Measurements from ENCODE around the gene MAPK7. TPM values are rescaled to one million over a fixed set of nuclear protein-coding genes. Genes with fewer than 3 reads are reported as not detected.

Gene MAPK7
- total and polyA plus RNA-seq, 3 donors from 2014 or later = 49.7 to 65.4 (median 54.1) TPM

DNA sequence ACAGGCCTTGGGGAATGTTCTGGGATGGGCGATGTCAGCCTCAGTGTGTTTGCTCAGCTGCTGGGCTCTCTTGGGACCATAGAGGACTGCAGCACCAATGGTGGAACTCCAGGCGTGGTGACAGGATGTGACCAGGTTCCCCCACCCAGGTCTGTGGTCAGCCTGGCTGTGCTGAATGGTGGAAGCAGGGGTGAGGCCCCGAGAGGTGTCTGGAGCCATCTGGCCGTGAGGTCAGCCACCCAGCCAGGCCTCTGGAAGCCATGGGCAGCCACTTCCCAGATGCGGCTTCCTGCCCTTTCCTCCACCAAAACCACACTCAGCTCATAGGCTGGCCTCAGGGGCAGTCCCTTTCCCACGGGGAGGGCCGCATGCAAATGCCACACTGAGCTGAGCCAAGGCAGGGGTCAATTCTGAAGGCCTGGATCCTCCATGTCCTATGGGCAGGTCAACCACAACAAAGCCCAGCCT is 7.8 kb upstream of the MAPK7 start:
- WGBS, 2 donors = 80 to 86% methylated on average over 1 to 7 of the region's 7 CpGs
- no peak for TF ChIP-seq POLR2A (IDR thresholded peaks at IDR 0.05)
- TF ChIP-seq, protein P1, sequence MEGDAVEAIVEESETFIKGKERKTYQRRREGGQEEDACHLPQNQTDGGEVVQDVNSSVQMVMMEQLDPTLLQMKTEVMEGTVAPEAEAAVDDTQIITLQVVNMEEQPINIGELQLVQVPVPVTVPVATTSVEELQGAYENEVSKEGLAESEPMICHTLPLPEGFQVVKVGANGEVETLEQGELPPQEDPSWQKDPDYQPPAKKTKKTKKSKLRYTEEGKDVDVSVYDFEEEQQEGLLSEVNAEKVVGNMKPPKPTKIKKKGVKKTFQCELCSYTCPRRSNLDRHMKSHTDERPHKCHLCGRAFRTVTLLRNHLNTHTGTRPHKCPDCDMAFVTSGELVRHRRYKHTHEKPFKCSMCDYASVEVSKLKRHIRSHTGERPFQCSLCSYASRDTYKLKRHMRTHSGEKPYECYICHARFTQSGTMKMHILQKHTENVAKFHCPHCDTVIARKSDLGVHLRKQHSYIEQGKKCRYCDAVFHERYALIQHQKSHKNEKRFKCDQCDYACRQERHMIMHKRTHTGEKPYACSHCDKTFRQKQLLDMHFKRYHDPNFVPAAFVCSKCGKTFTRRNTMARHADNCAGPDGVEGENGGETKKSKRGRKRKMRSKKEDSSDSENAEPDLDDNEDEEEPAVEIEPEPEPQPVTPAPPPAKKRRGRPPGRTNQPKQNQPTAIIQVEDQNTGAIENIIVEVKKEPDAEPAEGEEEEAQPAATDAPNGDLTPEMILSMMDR (IDR thresholded peaks at IDR 0.05) = no peak
- intact Hi-C loops (cut with DNase I; ENCODE audit: low total_unique reads) = no loop called here
- Histone ChIP-seq H3K27me3 (no peaks in the 10 kb centered on the region), H3K36me3 (ENCODE audit: low read depth, missing control alignments) (no peaks in the 10 kb centered on the region), H3K27ac (no peak overlapping the region), H3K9me3 (no peaks in the 10 kb centered on the region), H3K4me3 (no peak overlapping the region), H3K4me1 (no peaks in the 10 kb centered on the region)
- DNase-seq = no peak

DNA sequence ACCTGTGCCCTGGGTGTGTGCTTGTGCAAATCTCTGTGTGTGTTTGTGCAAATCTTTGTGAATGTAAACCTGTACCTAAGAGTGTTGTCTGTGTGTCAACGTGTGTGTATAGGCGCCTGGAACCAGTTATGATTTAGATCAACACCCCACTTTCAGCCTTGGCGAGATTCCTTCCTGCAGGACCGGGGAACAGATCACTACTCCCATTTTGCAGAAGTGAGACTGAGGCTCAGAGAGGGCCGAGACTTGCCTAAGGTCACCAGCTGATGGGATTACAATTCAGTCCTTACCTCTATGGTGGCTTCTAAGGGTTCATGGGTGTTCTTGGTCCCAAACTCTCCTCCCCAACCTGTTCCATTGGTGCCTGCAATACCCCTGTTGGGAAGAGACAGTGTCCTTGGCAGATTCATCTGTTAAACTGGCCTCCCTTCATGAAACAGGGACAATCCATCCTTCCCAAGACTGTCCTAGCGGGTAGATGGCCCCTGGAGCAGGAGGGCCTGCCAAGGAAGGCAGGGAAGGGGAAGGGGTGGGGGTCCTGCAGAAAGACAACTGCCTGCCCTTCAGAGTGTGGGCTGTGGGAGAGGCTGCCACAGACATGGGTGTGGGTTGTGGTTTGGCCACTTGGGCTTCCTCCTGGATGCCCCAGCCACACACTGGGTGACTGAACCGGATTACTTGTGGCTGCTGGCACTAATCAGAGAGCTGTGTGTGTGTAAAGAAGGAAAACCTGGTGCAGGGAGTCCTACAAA is 6.9 kb upstream of the MAPK7 start:
- H3K27me3 ChIP-seq = no peaks in the 10 kb centered on the region
- H3K36me3 ChIP-seq (ENCODE audit: low read depth, missing control alignments) = no peaks in the 10 kb centered on the region
- no peaks in the 10 kb centered on the region for H3K9me3 ChIP-seq
- DNase-seq = no peak
- TF ChIP-seq, protein P1 (IDR thresholded peaks at IDR 0.05) = no peak
- no peak overlapping the region for H3K4me3 ChIP-seq
- intact Hi-C loops (cut with DNase I; ENCODE audit: low total_unique reads) = no loop called here
- H3K27ac ChIP-seq = no peak overlapping the region
- WGBS, 2 donors = 97 to 99% methylated on average over 6 to 7 of the region's 7 CpGs
- H3K4me1 ChIP-seq = no peaks in the 10 kb centered on the region

DNA sequence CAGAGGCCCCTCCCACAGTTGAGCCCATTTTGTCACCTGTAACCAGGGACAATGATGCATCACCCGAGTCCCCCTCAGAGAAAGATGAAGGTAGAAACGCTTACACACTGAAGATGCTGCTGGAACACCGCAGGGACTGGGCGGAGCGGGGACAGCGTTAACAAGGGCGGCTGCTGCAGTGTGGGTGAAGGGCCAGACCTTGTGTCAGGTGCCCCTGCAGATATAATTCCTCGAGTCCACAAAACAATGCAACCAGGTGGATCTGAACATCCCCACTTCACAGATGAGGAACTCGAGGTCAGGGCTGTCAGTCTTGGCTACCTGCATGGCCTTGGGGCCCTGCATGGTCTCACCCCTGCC is 6.3 kb upstream of the MAPK7 start:
- Histone ChIP-seq H3K27me3 (no peaks in the 10 kb centered on the region), H3K4me1 (no peaks in the 10 kb centered on the region), H3K4me3 (no peak overlapping the region), H3K27ac (no peak overlapping the region), H3K9me3 (no peaks in the 10 kb centered on the region), H3K36me3 (ENCODE audit: low read depth, missing control alignments) (no peaks in the 10 kb centered on the region)
- TF ChIP-seq POLR2A (IDR thresholded peaks at IDR 0.05) = no peak
- TF ChIP-seq, protein P1 (IDR thresholded peaks at IDR 0.05) = no peak
- intact Hi-C loops (cut with DNase I; ENCODE audit: low total_unique reads) = no loop called here
- DNase-seq = no peak
- 91 to 93% methylated on average over 9 of the region's 9 CpGs for WGBS, 2 donors

DNA sequence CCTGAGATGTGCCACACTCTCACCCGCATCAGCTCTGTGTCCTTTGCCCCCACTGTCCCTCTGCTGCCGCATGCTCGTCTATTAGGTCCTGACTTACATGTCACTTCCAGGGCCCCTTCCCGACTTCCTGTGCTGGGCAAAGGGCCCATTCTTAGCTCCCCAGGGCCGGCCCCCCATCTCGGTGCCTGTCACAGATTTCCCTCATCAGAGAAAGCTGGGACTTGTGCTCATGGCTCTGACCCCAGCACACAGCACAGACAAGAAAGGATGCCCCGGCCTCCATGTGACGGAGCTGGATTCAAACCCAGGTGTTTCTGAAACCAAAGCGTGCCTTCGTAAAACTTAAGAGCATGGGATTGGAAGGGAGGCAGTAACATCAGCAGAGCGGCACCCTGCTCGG is 5.9 kb upstream of the MAPK7 start:
- TF ChIP-seq, protein P1 (IDR thresholded peaks at IDR 0.05) = no peak
- WGBS, 2 donors = 87 to 92% methylated on average over 12 of the region's 12 CpGs
- no peaks in the 10 kb centered on the region for H3K9me3 ChIP-seq
- no peaks in the 10 kb centered on the region for H3K36me3 ChIP-seq (ENCODE audit: low read depth, missing control alignments)
- H3K27me3 ChIP-seq = no peaks in the 10 kb centered on the region
- H3K4me1 ChIP-seq = no peaks in the 10 kb centered on the region
- no peak overlapping the region for H3K4me3 ChIP-seq
- DNase-seq = no peak
- intact Hi-C loops (cut with DNase I; ENCODE audit: low total_unique reads) = no loop called here
- H3K27ac ChIP-seq = no peak overlapping the region
